Stomach (tissue), 4 donors: ENCODE results near the gene FBXL19.

Experiments
- EP300 ChIP-seq: sonication (generic); formaldehyde crosslinking; IDR thresholded peaks from one replicate; pipeline ENCODE4 v1.6.1; 2017; ENCODE audit warnings: antibody characterized with exemption
- POLR2A ChIP-seq, 4 donors: fragments of 450-650 bp; IDR thresholded peaks; one replicate each; pipeline ENCODE4 v1.6.1; 2016; ENCODE audit warnings: antibody characterized with exemption in 4 of 4, control low read depth in 2 of 4, mild to moderate bottlenecking in 1 of 4, moderate library complexity in 1 of 4
- TF ChIP-seq, protein P1 (sequence below), 7 experiments: fragments of 450-650 bp in 4 of 7; fragments of 200-600 bp in 3 of 7; sonication (generic) in 3 of 7; IDR thresholded peaks; one replicate each; pipeline ENCODE4 v1.5.1; 2016 to 2019; ENCODE audit warnings: antibody characterized with exemption in 7 of 7, control low read depth in 2 of 7, mild to moderate bottlenecking in 1 of 7

- TF ChIP-seq, protein P1, sequence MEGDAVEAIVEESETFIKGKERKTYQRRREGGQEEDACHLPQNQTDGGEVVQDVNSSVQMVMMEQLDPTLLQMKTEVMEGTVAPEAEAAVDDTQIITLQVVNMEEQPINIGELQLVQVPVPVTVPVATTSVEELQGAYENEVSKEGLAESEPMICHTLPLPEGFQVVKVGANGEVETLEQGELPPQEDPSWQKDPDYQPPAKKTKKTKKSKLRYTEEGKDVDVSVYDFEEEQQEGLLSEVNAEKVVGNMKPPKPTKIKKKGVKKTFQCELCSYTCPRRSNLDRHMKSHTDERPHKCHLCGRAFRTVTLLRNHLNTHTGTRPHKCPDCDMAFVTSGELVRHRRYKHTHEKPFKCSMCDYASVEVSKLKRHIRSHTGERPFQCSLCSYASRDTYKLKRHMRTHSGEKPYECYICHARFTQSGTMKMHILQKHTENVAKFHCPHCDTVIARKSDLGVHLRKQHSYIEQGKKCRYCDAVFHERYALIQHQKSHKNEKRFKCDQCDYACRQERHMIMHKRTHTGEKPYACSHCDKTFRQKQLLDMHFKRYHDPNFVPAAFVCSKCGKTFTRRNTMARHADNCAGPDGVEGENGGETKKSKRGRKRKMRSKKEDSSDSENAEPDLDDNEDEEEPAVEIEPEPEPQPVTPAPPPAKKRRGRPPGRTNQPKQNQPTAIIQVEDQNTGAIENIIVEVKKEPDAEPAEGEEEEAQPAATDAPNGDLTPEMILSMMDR (IDR thresholded peaks at IDR 0.05): no peak
- TF ChIP-seq POLR2A (IDR thresholded peaks at IDR 0.05) (no peak), EP300 (no peak)
Measured at GRCh38 chr16:30921459-30921747, 2.0 kb upstream of the FBXL19 start.
